Activated CD8-positive, alpha-beta memory T cell treated with anti-CD3 and anti-CD28 coated beads, Interleukin-2, amount 50 U/mL, for 1 hour (primary cell): ENCODE results near the gene ZNRF3.
A peak's percentile ranks its signal among the peaks of the same experiment; 100 is the strongest.
"Not testable (repeated sequence)": the region's sequence is repeated elsewhere in the genome, so short reads cannot be mapped to it uniquely, and the experiment has no call there.

Source experiments
- DNase-seq: peaks from one replicate; pipeline ENCODE4 v3.0.0-alpha.2; 2020; ENCODE audit errors: extremely low read depth

ZNRF3 gene

GRCh38 chr22:28882878-28883656 is at the start of gene ZNRF3:
ZNRF3 (plus strand) TSS chr22:28883572; CDS start chr22:28883767, 195 bp downstream.
- peak; percentile 78 for DNase-seq

GRCh38 chr22:28835630-28836189 is 47.7 kb upstream of the ZNRF3 start:
- no peak for DNase-seq

- no peak for DNase-seq
Observed at GRCh38 chr22:28837640-28838039, 45.7 kb upstream of the ZNRF3 start.

- DNase-seq = no peak
Observed at GRCh38 chr22:28838971-28839370, 44.4 kb upstream of the ZNRF3 start.

GRCh38 chr22:28841111-28841510 is 42.3 kb upstream of the ZNRF3 start:
- DNase-seq = no peak

- DNase-seq = no peak
Observed at GRCh38 chr22:28843633-28844032, 39.7 kb upstream of the ZNRF3 start.

- DNase-seq = not testable (repeated sequence)
Observed at GRCh38 chr22:28844277-28844676, 39.1 kb upstream of the ZNRF3 start.

GRCh38 chr22:28846994-28847393 is 36.4 kb upstream of the ZNRF3 start:
- no peak for DNase-seq

GRCh38 chr22:28855355-28856094 is 27.8 kb upstream of the ZNRF3 start:
- DNase-seq = peak; percentile 9

GRCh38 chr22:28856095-28856455 is 27.3 kb upstream of the ZNRF3 start:
- DNase-seq = no peak

GRCh38 chr22:28857288-28857687 is 26.1 kb upstream of the ZNRF3 start:
- no peak for DNase-seq

GRCh38 chr22:28864878-28865596 is 18.3 kb upstream of the ZNRF3 start:
- no peak for DNase-seq

GRCh38 chr22:28867191-28867590 is 16.2 kb upstream of the ZNRF3 start:
- no peak for DNase-seq

- not testable (repeated sequence) for DNase-seq
Observed at GRCh38 chr22:28868389-28868788, 15.0 kb upstream of the ZNRF3 start.

GRCh38 chr22:28869736-28870135 is 13.6 kb upstream of the ZNRF3 start:
- DNase-seq = no peak

GRCh38 chr22:28873183-28873963 is 10.0 kb upstream of the ZNRF3 start:
- no peak for DNase-seq

GRCh38 chr22:28874061-28874460 is 9.3 kb upstream of the ZNRF3 start:
- DNase-seq = no peak

- DNase-seq = no peak
Observed at GRCh38 chr22:28874811-28875320, 8.5 kb upstream of the ZNRF3 start.

GRCh38 chr22:28882545-28882877 is 861 bp upstream of the ZNRF3 start:
- no peak for DNase-seq

GRCh38 chr22:28883657-28883916 is 215 bp downstream of the ZNRF3 start:
- no peak for DNase-seq

- DNase-seq = no peak
Observed at GRCh38 chr22:28883917-28884746, 760 bp downstream of the ZNRF3 start.
